ENCODE data around the gene DOC2A. TPM values are rescaled to one million over a fixed set of nuclear protein-coding genes. Genes with fewer than 3 reads are reported as not detected.
"Not testable (repeated sequence)": the region's sequence is repeated elsewhere in the genome, so short reads cannot be mapped to it uniquely, and the experiment has no call there.

The DOC2A gene
- total and polyA plus RNA-seq, 2 donors from 2014 or later = 1.9 to 3.5 TPM

GRCh38 chr16:30023586-30023985 is 12.8 kb upstream of the DOC2A start:
- Histone ChIP-seq H3K9me3 (ENCODE audit: control insufficient read depth in 2 of 3, insufficient read depth in 1 of 3, low read length in 3 of 3) (no peaks in the 10 kb centered on the region), H3K27me3 (ENCODE audit: control insufficient read depth, insufficient read depth, low read length) (no peaks in the 10 kb centered on the region), H3K36me3 (ENCODE audit: control insufficient read depth in 2 of 3, insufficient read depth in 3 of 3, low read length in 3 of 3) (no peaks in the 10 kb centered on the region), H3K4me3 (ENCODE audit: low read length in 3 of 3) (no peak overlapping the region), H3K4me1 (ENCODE audit: control insufficient read depth in 2 of 3, insufficient read depth in 2 of 3, low read depth in 1 of 3, low read length in 3 of 3) (peaks cover 0 to 8% (median 0%) of the 10 kb centered on the region in 3 donors), H3K9ac (ENCODE audit: low read length in 3 of 3) (no peak overlapping the region), H3K27ac (ENCODE audit: low read depth in 2 of 2, low read length in 2 of 2) (no peak overlapping the region)
- FAIRE-seq = no peak
- TF ChIP-seq CTCF (IDR thresholded peaks at IDR 0.05; ENCODE audit: borderline replicate concordance, extremely low read depth, insufficient read depth) = no peak
- intact Hi-C loops (cut with DNase I) = no loop called here
- no peak for DNase-seq

GRCh38 chr16:30022887-30023286 is 12.1 kb upstream of the DOC2A start, which contains the start of gene C16orf92:
C16orf92 (plus strand) TSS chr16:30023198; CDS start chr16:30023341, 143 bp downstream.
- H3K9ac ChIP-seq (ENCODE audit: low read length in 3 of 3) = no peak within 1 kb of the TSS
- no peaks in the 10 kb centered on the region for H3K27me3 ChIP-seq (ENCODE audit: control insufficient read depth, insufficient read depth, low read length)
- DNase-seq (no peak), FAIRE-seq (no peak)
- intact Hi-C loops (cut with DNase I) = no loop called here
- H3K36me3 ChIP-seq (ENCODE audit: control insufficient read depth in 2 of 3, insufficient read depth in 3 of 3, low read length in 3 of 3) = no peaks in the 10 kb centered on the region
- no peak within 1 kb of the TSS for H3K27ac ChIP-seq (ENCODE audit: low read depth in 2 of 2, low read length in 2 of 2)
- no peaks in the 10 kb centered on the region for H3K9me3 ChIP-seq (ENCODE audit: control insufficient read depth in 2 of 3, insufficient read depth in 1 of 3, low read length in 3 of 3)
- no peak within 1 kb of the TSS for H3K4me3 ChIP-seq (ENCODE audit: low read length in 3 of 3)
- peaks cover 0 to 8% (median 0%) of the 10 kb centered on the region in 3 donors for H3K4me1 ChIP-seq (ENCODE audit: control insufficient read depth in 2 of 3, insufficient read depth in 2 of 3, low read depth in 1 of 3, low read length in 3 of 3)
- no peak for TF ChIP-seq CTCF (IDR thresholded peaks at IDR 0.05; ENCODE audit: borderline replicate concordance, extremely low read depth, insufficient read depth)

GRCh38 chr16:30018731-30019158 is 7.9 kb upstream of the DOC2A start:
- Histone ChIP-seq H3K9ac (ENCODE audit: low read length in 3 of 3) (no peak overlapping the region), H3K27me3 (ENCODE audit: control insufficient read depth, insufficient read depth, low read length) (no peaks in the 10 kb centered on the region), H3K4me1 (ENCODE audit: control insufficient read depth in 2 of 3, insufficient read depth in 2 of 3, low read depth in 1 of 3, low read length in 3 of 3) (peaks cover 0 to 8% (median 0%) of the 10 kb centered on the region in 3 donors), H3K27ac (ENCODE audit: low read depth in 2 of 2, low read length in 2 of 2) (no peak overlapping the region), H3K36me3 (ENCODE audit: control insufficient read depth in 2 of 3, insufficient read depth in 3 of 3, low read length in 3 of 3) (no peaks in the 10 kb centered on the region), H3K4me3 (ENCODE audit: low read length in 3 of 3) (no peak overlapping the region), H3K9me3 (ENCODE audit: control insufficient read depth in 2 of 3, insufficient read depth in 1 of 3, low read length in 3 of 3) (no peaks in the 10 kb centered on the region)
- intact Hi-C loops (cut with DNase I) = no loop called here
- FAIRE-seq (no peak), DNase-seq (no peak)
- no peak for TF ChIP-seq CTCF (IDR thresholded peaks at IDR 0.05; ENCODE audit: borderline replicate concordance, extremely low read depth, insufficient read depth)

- H3K36me3 ChIP-seq (ENCODE audit: control insufficient read depth in 2 of 3, insufficient read depth in 3 of 3, low read length in 3 of 3); H3K4me1 ChIP-seq (ENCODE audit: control insufficient read depth in 2 of 3, insufficient read depth in 2 of 3, low read depth in 1 of 3, low read length in 3 of 3); H3K9ac ChIP-seq (ENCODE audit: low read length in 3 of 3); H3K27ac ChIP-seq (ENCODE audit: low read depth in 2 of 2, low read length in 2 of 2); intact Hi-C loops (cut with DNase I); H3K27me3 ChIP-seq (ENCODE audit: control insufficient read depth, insufficient read depth, low read length); H3K4me3 ChIP-seq (ENCODE audit: low read length in 3 of 3); H3K9me3 ChIP-seq (ENCODE audit: control insufficient read depth in 2 of 3, insufficient read depth in 1 of 3, low read length in 3 of 3); FAIRE-seq; DNase-seq: not testable (repeated sequence)
Measured at GRCh38 chr16:30017937-30018336, 7.1 kb upstream of the DOC2A start.

Data from kidney (tissue), 14 donors.